Activated CD4-positive, alpha-beta T cell treated with anti-CD3 and anti-CD28 coated beads for 36 hours (primary cell): Measurements from ENCODE around the gene HYDIN. TPM values are rescaled to one million over a fixed set of nuclear protein-coding genes. Genes with fewer than 3 reads are reported as not detected.
"Not testable (repeated sequence)": the region's sequence is repeated elsewhere in the genome, so short reads cannot be mapped to it uniquely, and the experiment has no call there.

Experiments used
- ATAC-seq: fragments of 200-7000 bp; cut with Tn5 transposase; one replicate; pipeline ENCODE4 v1.10.0; 2021; ENCODE audit warnings: mild to moderate bottlenecking, moderate library complexity
- CTCF ChIA-PET: fragments of 350-600 bp; sonication (Branson Sonifier 250); formaldehyde crosslinking; loops from one replicate; lab custom pipeline; 2021; ENCODE audit warnings: antibody characterized with exemption; lab: Charles Lee
- POLR2A ChIA-PET: fragments of 350-600 bp; sonication (Branson Sonifier 250); formaldehyde crosslinking; loops from one replicate; lab custom pipeline; 2021; ENCODE audit warnings: antibody characterized with exemption, inconsistent platforms; lab: Charles Lee
- DNase-seq: peaks from one replicate; pipeline ENCODE4 v3.0.0-alpha.2; 2020
- H3K27ac Mint-ChIP-seq: one replicate; pipeline ENCODE4 v1.8.0; 2021; ENCODE audit warnings: mixed read lengths
- H3K27me3 Mint-ChIP-seq: one replicate; pipeline ENCODE4 v1.8.0; 2021; ENCODE audit warnings: mixed read lengths
- H3K36me3 Mint-ChIP-seq: one replicate; pipeline ENCODE4 v1.8.0; 2021; ENCODE audit warnings: low read depth, mixed read lengths
- H3K4me1 Mint-ChIP-seq: one replicate; pipeline ENCODE4 v1.8.0; 2021; ENCODE audit warnings: mixed read lengths
- H3K4me3 Mint-ChIP-seq: one replicate; pipeline ENCODE4 v1.8.0; 2021; ENCODE audit warnings: mild to moderate bottlenecking, moderate library complexity, mixed read lengths
- H3K9me3 Mint-ChIP-seq: one replicate; pipeline ENCODE4 v1.8.0; 2021; ENCODE audit warnings: low read depth, mixed read lengths
- intact Hi-C, 2 experiments: fragments of 100-400 bp; cut with DNase I in 1 of 2; cut with micrococcal nuclease in 1 of 2; formaldehyde crosslinking; loops; one replicate each; pipeline versions ENCODE4 v1.14.2 to v1.15.1; 2022 to 2024; cut with DNase I, micrococcal nuclease
- total RNA-seq, 2 experiments: library from RNA; stranded (reverse); gene quantifications; one replicate each; pipeline ENCODE4 v1.2.3, GENCODE V29; 2021

Gene HYDIN
- total RNA-seq, 2 experiments from 2014 or later: 0.32 TPM; not detected in 1

DNA sequence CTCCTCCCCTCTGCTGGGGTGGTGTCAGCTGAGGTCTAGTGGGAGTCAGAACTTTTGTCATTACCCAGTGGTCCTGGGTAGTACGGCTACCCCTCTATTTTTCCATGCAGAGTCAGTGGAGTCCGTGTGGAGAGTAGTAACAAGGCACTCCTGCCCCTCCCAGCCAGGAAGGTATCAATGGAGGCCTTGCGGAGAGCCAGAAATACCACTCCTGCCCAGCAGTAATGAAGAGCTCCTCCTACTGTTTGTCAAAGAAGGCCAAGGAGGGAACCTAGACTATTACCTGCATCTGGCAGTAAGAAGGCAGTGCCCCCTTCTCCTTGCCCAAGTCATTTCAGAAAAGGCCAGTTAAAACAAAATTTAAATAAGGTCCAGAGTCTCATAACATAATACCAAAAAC lies 262.2 kb downstream of the HYDIN start:
- H3K36me3 Mint-ChIP-seq, H3K27ac Mint-ChIP-seq, ATAC-seq, intact Hi-C loops, DNase-seq, H3K9me3 Mint-ChIP-seq, H3K27me3 Mint-ChIP-seq, POLR2A ChIA-PET, H3K4me1 Mint-ChIP-seq, H3K4me3 Mint-ChIP-seq, CTCF ChIA-PET: not testable (repeated sequence)

DNA sequence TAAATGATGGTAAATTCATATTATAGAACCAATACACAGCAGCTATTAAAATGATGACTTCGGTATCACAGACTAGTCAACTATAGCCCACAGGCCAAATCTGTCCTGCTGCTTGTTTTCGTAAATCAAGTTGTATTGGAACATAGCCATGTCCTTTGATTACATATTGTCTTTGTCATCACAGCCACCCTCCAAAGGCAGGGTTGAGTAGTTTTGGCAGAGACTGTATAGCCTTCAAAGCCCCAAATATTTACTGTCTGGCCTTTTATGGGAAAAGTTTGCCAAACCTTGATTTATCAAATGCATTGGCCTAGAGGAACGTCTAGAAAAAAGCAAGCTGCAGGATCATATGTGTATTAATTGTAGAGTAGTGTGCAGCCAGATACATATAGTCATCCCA lies 270.4 kb downstream of the HYDIN start:
- H3K27me3 Mint-ChIP-seq, DNase-seq, H3K4me1 Mint-ChIP-seq, POLR2A ChIA-PET, H3K9me3 Mint-ChIP-seq, H3K36me3 Mint-ChIP-seq, H3K27ac Mint-ChIP-seq, intact Hi-C loops, H3K4me3 Mint-ChIP-seq, CTCF ChIA-PET, ATAC-seq: not testable (repeated sequence)

- DNase-seq, H3K9me3 Mint-ChIP-seq, H3K4me3 Mint-ChIP-seq, H3K36me3 Mint-ChIP-seq, H3K4me1 Mint-ChIP-seq, POLR2A ChIA-PET, H3K27ac Mint-ChIP-seq, CTCF ChIA-PET, intact Hi-C loops, H3K27me3 Mint-ChIP-seq, ATAC-seq: not testable (repeated sequence)
Measured at GRCh38 chr16:70954922-70955321, 275.6 kb downstream of the HYDIN start.

- DNase-seq, intact Hi-C loops, H3K27me3 Mint-ChIP-seq, H3K27ac Mint-ChIP-seq, H3K36me3 Mint-ChIP-seq, H3K9me3 Mint-ChIP-seq, POLR2A ChIA-PET, H3K4me1 Mint-ChIP-seq, H3K4me3 Mint-ChIP-seq, CTCF ChIA-PET, ATAC-seq: not testable (repeated sequence)
Measured at GRCh38 chr16:70953824-70954223, 276.7 kb downstream of the HYDIN start.

DNA sequence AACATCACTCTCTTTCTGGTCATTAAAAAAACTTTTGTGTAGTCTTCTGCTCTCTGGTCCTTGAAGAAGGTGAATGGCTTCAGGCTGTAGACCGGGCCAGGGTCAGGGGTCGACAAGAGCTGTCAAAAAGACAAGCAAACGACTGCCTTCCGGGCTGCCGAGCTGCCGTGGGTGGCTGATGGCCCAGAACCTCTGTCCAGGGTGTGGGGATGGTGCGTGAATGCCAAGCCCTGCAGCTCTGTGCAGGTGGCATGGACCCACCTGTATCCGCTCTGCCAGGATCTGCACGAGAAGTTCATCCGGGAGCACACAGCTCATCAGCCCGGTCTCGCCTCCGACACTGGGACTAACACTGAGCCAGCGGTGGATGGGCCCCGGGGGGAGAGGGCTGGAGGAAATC lies 287.0 kb downstream of the HYDIN start:
- H3K4me3 Mint-ChIP-seq, POLR2A ChIA-PET, H3K27me3 Mint-ChIP-seq, DNase-seq, CTCF ChIA-PET, ATAC-seq, intact Hi-C loops, H3K4me1 Mint-ChIP-seq, H3K27ac Mint-ChIP-seq, H3K36me3 Mint-ChIP-seq, H3K9me3 Mint-ChIP-seq: not testable (repeated sequence)

DNA sequence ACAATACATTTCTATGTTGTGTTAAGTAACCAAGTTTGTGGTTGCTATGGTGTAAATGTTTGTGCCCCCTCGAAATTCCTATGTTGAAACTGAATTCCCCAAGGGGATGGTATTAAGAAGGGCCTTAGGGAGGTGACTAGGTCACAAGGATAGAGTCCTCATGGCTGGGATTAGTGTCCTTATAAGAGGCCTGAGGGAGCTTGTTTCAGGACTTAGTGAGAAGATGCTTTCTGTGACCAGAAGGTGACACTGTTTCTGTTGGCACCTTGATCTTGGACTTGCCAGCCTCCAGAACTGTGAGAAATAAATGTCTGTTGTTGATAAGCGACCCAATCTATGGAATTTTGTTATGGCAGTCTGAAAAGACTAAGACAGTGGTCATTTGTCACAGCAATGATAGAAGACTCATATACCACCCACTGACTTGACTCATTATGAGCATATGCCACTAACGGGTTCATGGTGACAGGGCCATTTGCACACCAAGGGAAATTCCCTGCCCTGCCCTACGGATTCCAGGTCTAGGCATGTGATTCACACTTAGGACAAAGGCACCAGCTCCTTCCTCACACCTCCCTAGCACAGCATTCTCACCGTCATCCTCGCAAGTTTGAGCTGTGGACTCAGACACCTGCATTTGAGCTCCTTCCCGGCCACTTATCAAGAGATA lies 290.7 kb downstream of the HYDIN start:
- H3K27ac Mint-ChIP-seq, DNase-seq, H3K36me3 Mint-ChIP-seq, H3K9me3 Mint-ChIP-seq, CTCF ChIA-PET, intact Hi-C loops, H3K4me3 Mint-ChIP-seq, H3K4me1 Mint-ChIP-seq, POLR2A ChIA-PET, H3K27me3 Mint-ChIP-seq: not testable (repeated sequence)
- peak; percentile 81 for ATAC-seq

GRCh38 chr16:70936781-70937525 lies 293.6 kb downstream of the HYDIN start:
- H3K4me1 Mint-ChIP-seq, H3K4me3 Mint-ChIP-seq, ATAC-seq, intact Hi-C loops, H3K36me3 Mint-ChIP-seq, H3K9me3 Mint-ChIP-seq, H3K27me3 Mint-ChIP-seq, H3K27ac Mint-ChIP-seq, POLR2A ChIA-PET, DNase-seq, CTCF ChIA-PET: not testable (repeated sequence)

- H3K36me3 Mint-ChIP-seq, DNase-seq, H3K4me1 Mint-ChIP-seq, CTCF ChIA-PET, ATAC-seq, intact Hi-C loops, H3K27me3 Mint-ChIP-seq, POLR2A ChIA-PET, H3K4me3 Mint-ChIP-seq, H3K9me3 Mint-ChIP-seq, H3K27ac Mint-ChIP-seq: not testable (repeated sequence)
Measured at GRCh38 chr16:70935325-70935724, 295.2 kb downstream of the HYDIN start.

DNA sequence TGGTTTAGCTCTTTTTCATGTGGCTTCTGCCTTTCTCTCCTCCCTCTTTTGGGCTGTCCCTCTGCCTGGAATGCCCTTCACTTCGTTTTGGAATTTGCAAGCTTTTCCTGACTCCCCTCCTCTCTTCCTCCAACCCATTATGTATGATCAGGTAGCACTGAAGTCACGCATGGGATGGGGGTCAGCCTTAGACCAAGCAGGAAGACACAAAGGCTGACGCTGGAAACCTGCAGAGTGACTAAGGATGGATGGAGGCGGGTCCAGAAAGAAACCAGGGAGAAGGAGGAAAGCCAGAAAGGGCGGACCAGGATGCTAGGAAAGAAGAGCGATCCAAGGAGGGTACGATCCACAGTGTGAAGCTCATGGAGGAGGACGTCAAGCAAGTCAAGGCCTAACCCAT lies 296.8 kb downstream of the HYDIN start:
- CTCF ChIA-PET, DNase-seq, ATAC-seq, H3K36me3 Mint-ChIP-seq, intact Hi-C loops, H3K4me3 Mint-ChIP-seq, H3K9me3 Mint-ChIP-seq, H3K27me3 Mint-ChIP-seq, POLR2A ChIA-PET, H3K27ac Mint-ChIP-seq, H3K4me1 Mint-ChIP-seq: not testable (repeated sequence)

DNA sequence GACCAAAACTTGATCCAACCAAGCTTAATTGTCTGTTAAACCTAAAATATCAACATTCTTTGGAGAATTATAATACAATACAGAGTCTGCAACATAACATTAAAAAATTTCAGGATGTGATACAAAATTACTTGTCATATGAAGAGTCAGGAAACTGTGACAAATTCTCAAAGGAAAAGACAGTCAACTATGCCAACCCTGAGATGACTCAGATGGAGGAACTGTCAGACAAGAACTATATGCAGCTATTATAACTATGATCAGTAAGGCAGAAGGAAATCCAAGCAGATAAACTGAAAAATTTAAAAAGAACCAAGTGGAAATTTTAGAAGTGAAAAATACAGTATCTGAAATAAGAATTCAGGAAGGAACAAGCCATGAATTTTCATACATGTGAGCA lies 299.8 kb downstream of the HYDIN start:
- POLR2A ChIA-PET, CTCF ChIA-PET: not testable (repeated sequence)

DNA sequence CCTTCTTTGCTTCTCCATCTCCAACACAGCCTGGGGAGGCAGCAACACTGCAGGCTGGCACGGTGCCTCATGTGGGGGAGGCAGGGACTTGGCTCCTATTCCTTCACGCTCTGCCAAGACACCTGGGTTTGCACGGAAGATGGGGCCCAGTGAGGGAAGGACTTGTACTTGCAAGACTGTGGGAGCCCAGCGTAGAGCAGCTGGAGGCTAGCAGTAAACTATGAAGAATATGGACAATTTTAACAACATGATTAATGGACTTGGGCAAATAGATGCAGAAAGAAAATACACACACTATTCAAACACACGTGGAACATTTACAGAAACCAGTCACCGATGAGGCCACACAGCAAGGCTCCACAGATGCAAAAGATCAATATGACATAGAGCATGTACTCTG lies 308.4 kb downstream of the HYDIN start:
- H3K9me3 Mint-ChIP-seq, POLR2A ChIA-PET, H3K27ac Mint-ChIP-seq, ATAC-seq, H3K27me3 Mint-ChIP-seq, intact Hi-C loops, H3K4me3 Mint-ChIP-seq, CTCF ChIA-PET, DNase-seq, H3K4me1 Mint-ChIP-seq, H3K36me3 Mint-ChIP-seq: not testable (repeated sequence)

More for the DNA sequence above, 299.8 kb downstream of the HYDIN start:
- H3K36me3 Mint-ChIP-seq, H3K27ac Mint-ChIP-seq, intact Hi-C loops, H3K4me1 Mint-ChIP-seq, H3K9me3 Mint-ChIP-seq, H3K4me3 Mint-ChIP-seq, DNase-seq, H3K27me3 Mint-ChIP-seq: not testable (repeated sequence)
- peak; percentile 65 for ATAC-seq

DNA sequence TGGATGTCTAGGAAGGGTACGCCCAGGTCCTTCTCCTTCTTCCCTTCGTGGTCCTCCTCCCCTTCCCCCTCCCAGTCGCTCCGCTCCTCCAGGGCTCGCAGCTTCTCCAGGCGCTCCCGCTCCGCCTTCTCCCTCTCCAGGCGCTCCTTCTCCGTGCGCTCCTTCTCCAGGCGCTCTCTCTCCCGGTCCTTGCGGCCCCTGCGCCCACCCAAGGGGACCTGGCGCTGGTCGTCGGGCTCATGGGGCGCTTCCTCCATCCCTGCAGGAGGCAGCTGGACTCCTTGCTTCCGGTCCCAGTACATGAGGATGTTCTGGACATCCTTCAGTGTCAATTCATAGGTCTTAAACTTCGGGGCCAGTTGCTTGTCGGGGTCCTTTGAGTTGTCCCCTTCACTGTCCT lies 309.9 kb downstream of the HYDIN start:
- H3K9me3 Mint-ChIP-seq, H3K4me1 Mint-ChIP-seq, H3K4me3 Mint-ChIP-seq, H3K27ac Mint-ChIP-seq, H3K36me3 Mint-ChIP-seq, ATAC-seq, DNase-seq, CTCF ChIA-PET, POLR2A ChIA-PET, intact Hi-C loops, H3K27me3 Mint-ChIP-seq: not testable (repeated sequence)
